NT2/D1 (cell line): ENCODE measurements around the gene PLA2G2A.

Experiments used
- SUZ12 ChIP-seq: IDR thresholded peaks from 2 replicates; pipeline ENCODE4 v1.6.1; 2011; ENCODE audit not compliant: insufficient read length, insufficient read depth; ENCODE audit errors: extremely low read depth
- YY1 ChIP-seq: IDR thresholded peaks from 2 replicates; pipeline ENCODE4 v1.6.1; 2011; ENCODE audit not compliant: insufficient read length, insufficient read depth
- ZNF274 ChIP-seq: IDR thresholded peaks from 2 replicates; pipeline ENCODE4 v1.6.1; 2011; ENCODE audit warnings: mild to moderate bottlenecking, low read depth, low read length

DNA sequence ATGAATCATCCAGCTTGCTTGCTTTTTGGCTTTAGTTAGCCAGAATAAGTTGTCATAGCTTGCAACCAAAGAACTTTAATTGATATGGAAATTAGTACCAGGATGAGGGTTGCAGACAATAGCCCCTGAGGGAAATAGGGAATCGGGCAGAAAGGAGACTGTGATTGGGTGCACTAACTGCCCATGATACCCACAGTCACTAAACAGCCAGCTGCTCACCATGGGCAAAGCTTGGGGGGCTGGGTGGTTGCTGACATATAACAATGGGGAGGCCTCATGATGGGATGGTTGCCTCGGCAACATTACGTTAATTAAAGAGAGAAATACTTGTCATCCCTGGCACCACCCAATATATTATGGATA lies 38.2 kb downstream of the PLA2G2A start:
- TF ChIP-seq SUZ12 (no peak), ZNF274 (no peak), YY1 (no peak)
